ENCODE measurements around the gene CLGN. TPM values are rescaled to one million over a fixed set of nuclear protein-coding genes. Genes with fewer than 3 reads are reported as not detected.

The CLGN gene, protein sequence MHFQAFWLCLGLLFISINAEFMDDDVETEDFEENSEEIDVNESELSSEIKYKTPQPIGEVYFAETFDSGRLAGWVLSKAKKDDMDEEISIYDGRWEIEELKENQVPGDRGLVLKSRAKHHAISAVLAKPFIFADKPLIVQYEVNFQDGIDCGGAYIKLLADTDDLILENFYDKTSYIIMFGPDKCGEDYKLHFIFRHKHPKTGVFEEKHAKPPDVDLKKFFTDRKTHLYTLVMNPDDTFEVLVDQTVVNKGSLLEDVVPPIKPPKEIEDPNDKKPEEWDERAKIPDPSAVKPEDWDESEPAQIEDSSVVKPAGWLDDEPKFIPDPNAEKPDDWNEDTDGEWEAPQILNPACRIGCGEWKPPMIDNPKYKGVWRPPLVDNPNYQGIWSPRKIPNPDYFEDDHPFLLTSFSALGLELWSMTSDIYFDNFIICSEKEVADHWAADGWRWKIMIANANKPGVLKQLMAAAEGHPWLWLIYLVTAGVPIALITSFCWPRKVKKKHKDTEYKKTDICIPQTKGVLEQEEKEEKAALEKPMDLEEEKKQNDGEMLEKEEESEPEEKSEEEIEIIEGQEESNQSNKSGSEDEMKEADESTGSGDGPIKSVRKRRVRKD
- polyA plus RNA-seq = 1.9 TPM
- long read RNA-seq, donor 1 = 0 reads
- long read RNA-seq, donor 2 = 0 reads
- long read RNA-seq, donor 3, partial matches to known transcripts = 0 of 1 reads
- long read RNA-seq, donor 3, other reads (novel, unspliced or antisense) = 0 of 1 reads
- long read RNA-seq, donor 4 = 0 reads
- long read RNA-seq, donor 5 = 0 reads
- long read RNA-seq, donor 6, partial matches to known transcripts = 0 of 1 reads
- long read RNA-seq, donor 6, other reads (novel, unspliced or antisense) = 0 of 1 reads
- long read RNA-seq, donor 7 = 0 reads
- long read RNA-seq, donor 8 = 0 reads
- long read RNA-seq, donor 9 = 0 reads
- long read RNA-seq, donor 10 = 0 reads
- long read RNA-seq, donor 11, partial matches to known transcripts = 0 of 1 reads
- long read RNA-seq, donor 11, other reads (novel, unspliced or antisense) = 0 of 1 reads

DNA sequence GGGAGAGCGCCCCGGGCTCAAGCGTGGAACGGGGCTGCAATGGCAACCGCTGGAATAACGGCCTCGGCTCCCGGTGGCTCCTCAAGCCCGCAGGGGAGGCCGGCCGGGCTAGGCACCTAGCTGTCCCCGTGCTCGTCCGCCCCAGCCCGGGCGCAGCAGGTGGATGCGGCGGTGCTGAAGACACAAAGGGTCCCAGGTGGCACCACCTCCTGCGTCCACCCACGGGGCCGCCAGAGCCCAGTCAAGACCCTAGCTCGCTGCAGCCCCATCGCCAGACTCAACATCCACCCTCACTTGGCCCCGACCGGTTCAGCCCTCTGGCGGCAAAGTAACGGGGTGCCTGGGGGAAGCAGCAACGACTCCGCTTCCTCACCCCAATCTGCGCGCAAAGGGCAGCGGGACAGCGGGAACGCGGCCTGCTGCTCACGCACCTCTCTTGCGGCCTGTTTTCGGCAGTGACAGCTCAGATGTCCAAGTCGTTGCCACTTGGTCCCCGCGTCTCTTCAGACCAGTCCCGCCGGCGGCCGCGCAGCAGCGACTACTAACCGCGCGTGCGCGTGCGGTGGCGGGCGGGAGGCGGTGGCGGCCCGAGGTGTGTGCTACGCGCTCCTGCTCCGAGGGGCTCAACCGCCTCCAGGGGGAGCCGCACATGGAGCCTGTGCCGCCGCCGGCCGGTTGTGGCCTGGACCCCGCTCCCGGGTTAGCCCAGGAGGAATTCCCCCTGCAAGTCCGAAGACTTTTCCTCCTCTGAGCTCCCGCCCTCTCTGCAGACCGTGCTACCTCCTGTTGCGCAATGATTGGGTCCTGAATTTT is at the start of gene CLGN:
CLGN (minus strand) TSS at position 543 of the 813 bp plus-strand sequence. CDS start 14,570 bp downstream, outside the sequence.
- Histone ChIP-seq H3K36me3 (ENCODE audit: control insufficient read depth, insufficient read depth, low read length) (no peaks in the 10 kb centered on the region), H3K27me3 (ENCODE audit: control insufficient read depth, insufficient read depth, low read length) (peaks cover 15% of the 10 kb centered on the region), H3K27ac (ENCODE audit: low read length) (peak within 1 kb of the TSS; percentile 13), H3K4me3 (ENCODE audit: low read length) (peak within 1 kb of the TSS; percentile 59), H3K9me3 (ENCODE audit: control insufficient read depth, low read depth, low read length) (no peaks in the 10 kb centered on the region), H3K4me1 (ENCODE audit: control insufficient read depth, insufficient read depth, low read length) (no peaks in the 10 kb centered on the region)
- DNase-seq = peak; percentile 45 to 70
- WGBS (ENCODE audit: insufficient coverage, low lambda C conversion rate) = no CpG with 5 or more reads among the region's 73 CpGs

DNA sequence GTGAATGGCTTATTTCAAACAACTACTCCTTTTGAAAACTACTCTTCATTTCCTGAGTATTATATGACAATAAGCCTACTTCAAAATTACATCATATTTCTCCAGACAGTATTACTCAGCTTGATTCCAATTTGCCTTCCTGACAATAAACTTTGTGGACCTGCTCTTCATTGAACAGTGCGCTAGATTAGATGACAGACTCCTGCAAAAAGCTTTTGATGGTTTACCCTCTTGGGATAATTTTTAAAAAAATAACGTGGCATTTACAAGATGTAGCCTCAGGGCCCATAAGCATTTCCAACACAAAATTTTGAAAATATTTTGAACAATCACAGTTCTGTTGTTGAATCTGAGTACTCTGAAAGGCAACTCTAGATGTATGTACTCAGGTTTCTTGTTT is 44.7 kb upstream of the CLGN start:
- 88% methylated on average over 2 of the region's 2 CpGs for WGBS (ENCODE audit: insufficient coverage, low lambda C conversion rate)

DNA sequence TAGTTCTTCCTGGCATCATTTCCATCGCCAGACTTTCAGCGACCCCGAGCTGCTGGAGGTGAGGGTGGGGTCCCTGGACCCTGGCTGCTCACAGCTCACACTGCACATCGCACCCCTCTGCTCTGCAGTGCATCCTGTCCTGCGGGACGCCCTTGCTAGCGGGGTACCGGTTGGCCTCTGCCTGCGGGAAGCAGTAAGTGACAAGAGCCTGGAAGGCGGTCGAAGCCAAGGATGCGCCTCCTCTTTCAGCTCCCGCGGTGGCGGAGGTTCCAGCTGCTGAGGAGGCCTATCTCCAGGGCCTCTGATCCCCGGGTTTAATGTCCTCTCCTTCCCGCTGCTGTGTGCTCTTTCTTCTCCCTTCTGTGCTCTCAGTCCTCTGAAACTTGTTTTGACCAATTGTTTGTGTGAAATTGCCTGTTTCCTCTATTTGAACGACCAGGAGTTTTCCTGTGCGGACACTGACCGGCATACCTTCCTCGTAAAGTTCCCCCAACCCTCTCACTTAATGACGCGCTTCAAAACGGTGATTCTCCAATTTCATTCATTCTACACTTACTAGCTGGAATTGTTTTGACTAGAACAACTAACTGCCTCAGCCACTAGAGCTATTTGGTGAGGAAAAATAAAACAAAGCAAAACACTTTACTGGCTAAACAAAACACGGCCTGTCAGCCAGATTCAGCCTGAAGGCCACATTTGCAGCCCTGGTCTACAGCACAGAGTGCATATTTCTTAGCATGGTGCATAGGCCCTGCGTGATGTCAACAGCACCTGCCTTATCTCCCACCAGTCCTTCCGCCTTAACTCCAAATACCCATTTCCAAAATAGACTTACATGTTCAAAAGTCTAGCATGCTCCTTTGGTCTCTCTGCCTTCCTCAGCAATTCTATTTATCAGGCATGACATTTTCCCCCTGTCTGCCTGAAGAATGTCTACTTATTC is 42.6 kb upstream of the CLGN start:
- Histone ChIP-seq H3K4me1 (ENCODE audit: control insufficient read depth, insufficient read depth, low read length) (no peaks in the 10 kb centered on the region), H3K27ac (ENCODE audit: low read length) (no peak overlapping the region), H3K36me3 (ENCODE audit: control insufficient read depth, insufficient read depth, low read length) (no peaks in the 10 kb centered on the region), H3K9me3 (ENCODE audit: control insufficient read depth, low read depth, low read length) (no peaks in the 10 kb centered on the region), H3K4me3 (ENCODE audit: low read length) (no peak overlapping the region), H3K27me3 (ENCODE audit: control insufficient read depth, insufficient read depth, low read length) (peaks cover 12% of the 10 kb centered on the region)
- DNase-seq = peak in 1 of 2 donors; percentile 3
- WGBS (ENCODE audit: insufficient coverage, low lambda C conversion rate) = 100% methylated on average over 1 of the region's 27 CpGs

More for the DNA sequence above, 44.7 kb upstream of the CLGN start:
- Histone ChIP-seq H3K9me3 (ENCODE audit: control insufficient read depth, low read depth, low read length) (no peaks in the 10 kb centered on the region), H3K27ac (ENCODE audit: low read length) (no peak overlapping the region), H3K4me3 (ENCODE audit: low read length) (no peak overlapping the region), H3K4me1 (ENCODE audit: control insufficient read depth, insufficient read depth, low read length) (no peaks in the 10 kb centered on the region), H3K27me3 (ENCODE audit: control insufficient read depth, insufficient read depth, low read length) (peaks cover 12% of the 10 kb centered on the region), H3K36me3 (ENCODE audit: control insufficient read depth, insufficient read depth, low read length) (no peaks in the 10 kb centered on the region)
- DNase-seq = no peak

DNA sequence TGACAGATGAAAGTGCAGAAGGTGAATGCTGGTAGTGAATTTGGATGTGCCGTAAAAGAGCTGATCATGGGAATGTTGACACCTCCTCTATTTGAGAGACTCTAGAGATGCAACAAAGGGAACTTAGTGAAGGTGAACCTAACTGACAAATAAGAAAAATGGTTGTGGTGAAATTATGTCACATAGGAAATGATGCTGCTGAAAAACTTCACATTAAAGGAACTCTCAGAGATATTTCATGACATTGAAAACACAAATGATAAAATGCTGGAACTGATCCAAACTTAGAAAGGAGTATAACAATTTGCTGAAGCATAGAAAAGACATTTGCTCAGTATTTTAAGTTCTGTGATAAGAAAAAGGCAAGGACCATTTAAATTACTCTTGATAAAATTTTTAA is 38.7 kb upstream of the CLGN start:
- peaks cover 12% of the 10 kb centered on the region for H3K27me3 ChIP-seq (ENCODE audit: control insufficient read depth, insufficient read depth, low read length)
- 100% methylated on average over 1 of the region's 1 CpG for WGBS (ENCODE audit: insufficient coverage, low lambda C conversion rate)
- no peak for DNase-seq

DNA sequence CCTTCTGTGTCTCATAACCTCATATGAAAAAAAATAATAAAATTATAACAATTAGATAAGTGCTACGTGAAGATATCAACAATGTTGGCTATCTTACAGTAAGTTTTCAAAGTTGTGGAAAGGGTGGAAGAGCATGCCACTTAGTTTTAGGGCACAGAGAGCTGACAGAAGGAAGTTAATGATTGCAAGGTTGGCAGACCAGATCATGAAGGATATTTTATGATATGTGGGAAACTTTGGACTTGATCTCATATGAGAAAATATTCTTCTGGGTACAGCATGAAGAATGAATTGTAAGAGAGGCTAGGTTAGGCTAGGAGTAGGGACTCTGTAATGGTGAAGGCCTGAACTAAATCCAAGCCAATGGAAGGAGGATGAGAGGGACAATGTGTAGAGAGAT is 36.2 kb upstream of the CLGN start:
- H3K4me3 ChIP-seq (ENCODE audit: low read length) = no peak overlapping the region
- no peak overlapping the region for H3K27ac ChIP-seq (ENCODE audit: low read length)
- DNase-seq = peak; percentile 25 to 65
- peaks cover 5% of the 10 kb centered on the region for H3K4me1 ChIP-seq (ENCODE audit: control insufficient read depth, insufficient read depth, low read length)
- 20% methylated on average over 1 of the region's 1 CpG for WGBS (ENCODE audit: insufficient coverage, low lambda C conversion rate)
- H3K36me3 ChIP-seq (ENCODE audit: control insufficient read depth, insufficient read depth, low read length) = no peaks in the 10 kb centered on the region
- H3K9me3 ChIP-seq (ENCODE audit: control insufficient read depth, low read depth, low read length) = no peaks in the 10 kb centered on the region
- peaks cover under 1% of the 10 kb centered on the region for H3K27me3 ChIP-seq (ENCODE audit: control insufficient read depth, insufficient read depth, low read length)

More for the DNA sequence above, 38.7 kb upstream of the CLGN start:
- Histone ChIP-seq H3K36me3 (ENCODE audit: control insufficient read depth, insufficient read depth, low read length) (no peaks in the 10 kb centered on the region), H3K4me3 (ENCODE audit: low read length) (no peak overlapping the region), H3K4me1 (ENCODE audit: control insufficient read depth, insufficient read depth, low read length) (peaks cover 5% of the 10 kb centered on the region), H3K9me3 (ENCODE audit: control insufficient read depth, low read depth, low read length) (no peaks in the 10 kb centered on the region), H3K27ac (ENCODE audit: low read length) (no peak overlapping the region)

DNA sequence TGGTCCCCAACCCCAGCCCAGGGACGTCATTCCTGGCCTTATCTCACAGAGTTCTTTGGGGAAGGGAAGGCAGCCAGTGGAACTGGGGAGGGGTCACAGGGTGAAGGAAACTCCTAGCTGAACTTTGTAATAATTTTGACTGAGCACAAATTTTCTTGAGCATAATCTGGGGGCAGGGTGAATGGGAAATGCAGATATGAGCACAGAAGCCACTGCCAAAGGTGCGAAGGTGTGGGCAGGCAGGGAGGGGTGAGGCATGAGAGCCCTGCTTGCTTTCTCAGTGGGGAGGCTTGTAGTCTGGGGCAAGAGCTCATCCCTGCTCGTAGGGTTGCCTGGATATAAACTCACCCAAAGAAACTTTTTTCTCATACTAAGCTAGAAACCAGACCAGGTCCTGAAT is 35.7 kb upstream of the CLGN start:
- H3K4me3 ChIP-seq (ENCODE audit: low read length) = no peak overlapping the region
- peaks cover 5% of the 10 kb centered on the region for H3K4me1 ChIP-seq (ENCODE audit: control insufficient read depth, insufficient read depth, low read length)
- no peaks in the 10 kb centered on the region for H3K36me3 ChIP-seq (ENCODE audit: control insufficient read depth, insufficient read depth, low read length)
- no peak overlapping the region for H3K27ac ChIP-seq (ENCODE audit: low read length)
- H3K9me3 ChIP-seq (ENCODE audit: control insufficient read depth, low read depth, low read length) = no peaks in the 10 kb centered on the region
- no peak for DNase-seq
- H3K27me3 ChIP-seq (ENCODE audit: control insufficient read depth, insufficient read depth, low read length) = no peaks in the 10 kb centered on the region
- no CpG with 5 or more reads among the region's 3 CpGs for WGBS (ENCODE audit: insufficient coverage, low lambda C conversion rate)

GRCh38 chr4:140450352-140450751 is 22.9 kb upstream of the CLGN start:
- DNase-seq = no peak
- peaks cover 3% of the 10 kb centered on the region for H3K27me3 ChIP-seq (ENCODE audit: control insufficient read depth, insufficient read depth, low read length)
- H3K36me3 ChIP-seq (ENCODE audit: control insufficient read depth, insufficient read depth, low read length) = no peaks in the 10 kb centered on the region
- H3K4me1 ChIP-seq (ENCODE audit: control insufficient read depth, insufficient read depth, low read length) = no peaks in the 10 kb centered on the region
- H3K27ac ChIP-seq (ENCODE audit: low read length) = no peak overlapping the region
- no peaks in the 10 kb centered on the region for H3K9me3 ChIP-seq (ENCODE audit: control insufficient read depth, low read depth, low read length)
- WGBS (ENCODE audit: insufficient coverage, low lambda C conversion rate) = 68% methylated on average over 3 of the region's 3 CpGs
- no peak overlapping the region for H3K4me3 ChIP-seq (ENCODE audit: low read length)

DNA sequence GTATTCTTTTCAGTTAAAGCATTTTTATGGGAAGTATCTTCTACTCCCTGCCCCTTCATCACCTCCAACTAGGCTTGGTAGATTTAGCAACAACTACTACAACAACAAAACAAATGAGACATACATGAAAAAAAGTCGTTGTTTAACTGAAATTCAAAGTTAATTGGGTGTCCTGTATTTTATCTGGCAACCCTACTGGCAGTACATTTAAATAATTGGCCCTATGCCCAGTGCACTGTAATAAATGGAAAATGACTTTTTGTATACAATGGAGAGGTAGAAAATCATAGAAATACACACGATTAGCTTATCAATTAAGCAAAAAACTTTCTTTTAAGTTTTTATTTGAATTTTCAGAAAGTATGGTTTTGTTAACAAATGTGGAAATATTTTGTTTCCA is 21.4 kb upstream of the CLGN start:
- Histone ChIP-seq H3K9me3 (ENCODE audit: control insufficient read depth, low read depth, low read length) (no peaks in the 10 kb centered on the region), H3K4me1 (ENCODE audit: control insufficient read depth, insufficient read depth, low read length) (no peaks in the 10 kb centered on the region), H3K27ac (ENCODE audit: low read length) (no peak overlapping the region), H3K36me3 (ENCODE audit: control insufficient read depth, insufficient read depth, low read length) (no peaks in the 10 kb centered on the region), H3K4me3 (ENCODE audit: low read length) (no peak overlapping the region), H3K27me3 (ENCODE audit: control insufficient read depth, insufficient read depth, low read length) (peaks cover 3% of the 10 kb centered on the region)
- WGBS (ENCODE audit: insufficient coverage, low lambda C conversion rate) = 58% methylated on average over 1 of the region's 2 CpGs
- no peak for DNase-seq

DNA sequence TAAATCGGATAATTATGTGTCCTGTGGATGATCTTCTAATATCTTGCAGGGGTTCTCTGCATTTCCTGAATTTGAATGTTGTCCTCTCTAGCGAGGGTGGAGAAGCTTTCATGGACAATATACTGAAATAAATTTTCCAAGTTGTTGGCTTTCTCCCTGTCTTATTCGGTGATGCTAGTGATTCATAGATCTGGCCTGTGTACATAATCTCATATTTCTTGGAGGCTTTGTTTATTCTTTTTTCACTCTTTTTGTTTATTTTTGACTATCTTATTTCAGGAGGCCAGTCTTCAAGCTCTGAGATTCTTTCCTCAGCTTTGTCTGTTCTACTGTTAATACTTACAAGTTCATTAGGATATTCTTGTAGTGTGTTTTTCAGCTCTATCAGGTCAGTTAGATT is 20.7 kb upstream of the CLGN start:
- H3K27ac ChIP-seq (ENCODE audit: low read length) = no peak overlapping the region
- DNase-seq = no peak
- no peaks in the 10 kb centered on the region for H3K4me1 ChIP-seq (ENCODE audit: control insufficient read depth, insufficient read depth, low read length)
- H3K27me3 ChIP-seq (ENCODE audit: control insufficient read depth, insufficient read depth, low read length) = peaks cover 3% of the 10 kb centered on the region
- H3K36me3 ChIP-seq (ENCODE audit: control insufficient read depth, insufficient read depth, low read length) = no peaks in the 10 kb centered on the region
- no peaks in the 10 kb centered on the region for H3K9me3 ChIP-seq (ENCODE audit: control insufficient read depth, low read depth, low read length)
- H3K4me3 ChIP-seq (ENCODE audit: low read length) = no peak overlapping the region
- 60% methylated on average over 2 of the region's 3 CpGs for WGBS (ENCODE audit: insufficient coverage, low lambda C conversion rate)
